Measurements from ENCODE around the gene COL10A1.
"Not testable (repeated sequence)": the region's sequence is repeated elsewhere in the genome, so short reads cannot be mapped to it uniquely, and the experiment has no call there.

The COL10A1 gene

DNA sequence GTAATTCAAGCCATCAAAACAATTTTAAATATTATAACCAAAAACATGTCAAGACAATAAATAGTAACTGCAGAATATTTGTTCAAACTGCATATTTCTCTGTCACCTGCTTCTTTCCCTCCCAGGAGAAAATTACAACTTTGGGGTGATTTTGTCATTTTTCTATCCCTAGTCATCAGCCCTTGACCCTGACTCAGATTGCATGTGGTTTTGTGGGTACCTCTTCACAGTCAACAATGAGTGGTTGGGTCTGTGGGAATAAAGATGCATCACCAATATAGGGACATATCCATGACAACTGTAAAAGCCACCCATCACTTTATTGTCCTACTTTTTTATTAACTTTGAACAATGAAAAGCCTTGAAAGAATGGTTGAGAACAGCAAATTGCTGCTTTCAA is 7.3 kb downstream of the COL10A1 start:
- DNase-seq = no peak

GRCh38 chr6:116115781-116116180 is 10.2 kb downstream of the COL10A1 start:
- DNase-seq = no peak

DNA sequence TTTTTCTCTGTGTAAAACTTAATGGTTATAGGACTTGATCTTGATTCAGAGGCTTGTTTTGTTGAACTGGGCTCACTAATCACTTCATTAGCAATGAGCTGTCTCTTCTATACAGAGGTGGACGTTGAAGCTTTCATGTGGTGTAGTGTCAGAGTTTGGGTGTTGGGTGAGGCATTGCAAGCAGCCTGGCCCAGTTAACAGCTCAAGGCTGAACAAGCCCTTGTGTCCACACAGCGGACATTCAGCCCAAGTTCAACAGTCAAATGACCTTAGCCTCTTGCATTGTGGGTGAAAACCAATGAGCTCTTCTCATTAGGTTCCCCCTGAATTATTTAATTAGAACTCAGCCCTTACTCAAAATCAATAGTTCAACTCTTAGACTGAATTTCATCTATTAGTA is 12.5 kb downstream of the COL10A1 start:
- no peak for DNase-seq

- no peak for DNase-seq
Observed at GRCh38 chr6:116111552-116112528, 14.1 kb downstream of the COL10A1 start.

GRCh38 chr6:116108836-116109235 is 17.1 kb downstream of the COL10A1 start:
- no peak for DNase-seq

DNA sequence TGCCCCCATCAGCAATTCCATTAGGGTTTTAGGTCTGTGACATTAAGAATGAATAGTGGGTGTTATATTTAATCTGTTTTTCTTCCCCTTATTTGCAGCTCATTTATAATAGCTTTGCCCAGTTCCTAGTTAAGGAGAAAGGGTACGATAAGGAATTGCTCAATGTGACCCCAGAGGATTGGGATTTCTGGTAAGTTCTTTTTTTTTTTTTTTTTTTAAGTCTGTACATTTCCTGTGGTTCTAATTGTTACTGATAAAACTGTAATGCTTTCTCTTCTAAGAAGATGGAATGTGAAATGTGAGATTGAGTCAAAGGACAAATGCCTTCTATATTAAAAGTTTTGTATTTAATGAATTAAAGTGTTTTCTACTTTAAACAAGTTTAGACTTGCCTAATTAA is 19.8 kb downstream of the COL10A1 start:
- DNase-seq = no peak

GRCh38 chr6:116105247-116105646 is 20.7 kb downstream of the COL10A1 start:
- DNase-seq = no peak

DNA sequence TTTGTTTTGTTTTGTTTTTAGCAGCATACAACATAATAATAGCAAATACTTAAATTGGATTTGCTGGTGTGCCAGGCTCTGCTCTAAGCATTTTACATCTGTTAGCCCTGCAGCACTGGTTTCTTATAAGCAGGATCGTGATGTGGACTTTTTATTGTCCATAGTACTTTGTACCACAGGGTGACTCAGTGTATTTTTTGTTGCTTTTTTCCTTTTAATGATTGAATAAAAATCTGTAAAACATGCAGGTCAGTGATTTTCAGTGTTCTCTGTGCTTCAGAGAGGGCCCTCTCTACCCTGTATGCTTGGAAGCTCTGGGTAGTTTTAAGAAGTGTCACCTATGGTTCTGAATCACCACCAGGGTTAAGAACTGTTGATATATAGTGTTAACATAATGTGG is 21.3 kb downstream of the COL10A1 start:
- DNase-seq = no peak

DNA sequence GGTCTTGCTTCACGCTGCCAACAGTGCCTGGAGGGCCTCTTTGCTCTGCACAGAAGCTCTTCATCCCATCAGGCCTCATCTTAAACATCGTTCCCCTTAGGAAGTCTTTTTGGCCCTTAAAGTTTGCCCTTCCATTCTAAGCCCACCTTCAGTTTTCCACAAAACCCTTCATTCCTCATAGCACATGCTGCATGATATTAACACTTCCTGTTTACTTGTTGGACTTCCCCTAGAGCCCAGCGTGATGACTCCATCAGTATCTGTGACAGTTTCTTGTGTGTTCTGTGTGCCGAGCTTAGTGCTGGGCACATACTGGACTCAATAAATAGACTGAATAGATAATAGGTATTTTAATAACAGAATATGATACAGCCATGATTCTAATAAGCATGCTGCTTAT is 23.1 kb downstream of the COL10A1 start:
- no peak for DNase-seq

DNA sequence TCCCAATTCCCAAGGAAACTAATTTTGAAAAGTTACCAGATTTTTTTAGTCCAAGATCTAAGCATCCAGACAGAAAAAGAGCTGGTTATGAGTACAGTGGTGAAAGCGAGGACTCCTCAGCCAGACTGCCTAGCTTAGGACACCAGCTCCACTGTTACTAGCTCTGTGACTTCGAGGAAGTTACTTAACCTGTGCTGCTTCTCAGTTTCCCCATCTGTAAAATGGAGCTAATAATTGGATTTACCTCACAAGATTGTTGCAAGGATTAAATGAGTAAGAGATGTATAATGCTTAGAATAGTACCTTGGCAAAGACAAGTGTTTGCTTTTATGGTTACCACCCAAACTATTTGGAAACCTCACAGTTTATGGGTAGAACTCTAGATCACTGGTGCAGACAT is 24.1 kb downstream of the COL10A1 start:
- no peak for DNase-seq

DNA sequence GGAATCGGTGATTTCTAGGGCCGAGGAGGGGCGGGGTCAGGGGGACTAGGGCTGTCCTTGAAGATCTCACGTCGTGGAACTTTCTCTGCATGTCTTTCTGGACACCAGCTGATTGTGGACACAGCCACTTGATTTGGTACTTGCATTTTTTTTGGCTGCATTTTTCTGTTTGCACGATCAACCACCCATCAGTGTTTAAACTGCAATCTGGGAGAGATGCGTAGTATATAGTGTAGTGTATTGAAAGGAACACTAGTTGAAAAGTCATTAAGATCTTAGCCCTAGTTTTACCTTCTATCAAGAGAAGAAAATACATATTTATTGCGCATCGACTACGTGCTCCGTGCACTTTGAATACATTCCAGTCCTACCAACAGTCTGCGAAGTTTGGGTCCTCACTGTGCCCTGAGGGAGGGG is 24.6 kb downstream of the COL10A1 start:
- no peak for DNase-seq

- peak; percentile 85 for DNase-seq
Observed at GRCh38 chr6:116100419-116101301, 25.3 kb downstream of the COL10A1 start, which contains the start of gene NT5DC1. NT5DC1 (plus strand) TSS chr6:116100853; CDS start chr6:116100931, 78 bp downstream.

- no peak for DNase-seq
Observed at GRCh38 chr6:116099036-116099435, 26.9 kb downstream of the COL10A1 start.

DNA sequence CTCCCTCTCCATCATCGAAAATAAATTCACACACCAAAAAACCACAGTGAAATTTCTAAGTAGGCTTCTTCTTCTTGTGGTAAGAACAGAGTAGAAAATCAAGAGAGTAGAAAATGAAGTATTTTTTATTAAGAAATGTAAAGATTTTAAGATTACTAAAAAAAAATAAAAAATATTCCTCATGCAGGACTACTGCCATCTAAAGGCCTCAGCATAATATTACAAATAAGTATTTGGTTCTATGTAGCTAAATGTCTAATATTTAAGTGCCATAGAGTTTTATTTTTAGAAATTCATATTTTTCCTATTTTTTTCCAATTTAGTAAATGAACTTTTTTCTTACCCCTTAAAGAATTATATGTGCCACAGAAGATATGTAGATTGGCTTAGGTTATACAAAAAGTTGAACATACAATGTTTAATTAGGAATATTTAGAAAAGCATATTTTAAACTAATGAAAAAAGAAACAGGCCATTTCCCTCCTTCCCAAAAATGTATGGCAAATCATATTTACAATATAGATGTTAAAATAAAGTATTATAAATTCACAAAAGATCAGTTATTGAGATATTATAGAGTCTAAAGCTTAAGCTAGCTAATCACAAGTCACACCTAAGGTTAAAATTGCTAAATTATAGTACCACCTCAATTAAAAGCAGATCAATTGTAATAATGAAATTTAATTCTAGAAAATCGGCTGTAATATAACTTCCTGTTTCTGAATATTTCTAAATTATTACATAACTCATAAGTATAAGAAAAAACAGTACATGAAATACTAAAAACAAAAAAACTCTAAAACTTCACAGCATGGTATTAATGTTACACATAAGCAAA is 28.7 kb downstream of the COL10A1 start:
- no peak for DNase-seq

- not testable (repeated sequence) for DNase-seq
Observed at GRCh38 chr6:116096048-116096759, 29.7 kb downstream of the COL10A1 start.

DNA sequence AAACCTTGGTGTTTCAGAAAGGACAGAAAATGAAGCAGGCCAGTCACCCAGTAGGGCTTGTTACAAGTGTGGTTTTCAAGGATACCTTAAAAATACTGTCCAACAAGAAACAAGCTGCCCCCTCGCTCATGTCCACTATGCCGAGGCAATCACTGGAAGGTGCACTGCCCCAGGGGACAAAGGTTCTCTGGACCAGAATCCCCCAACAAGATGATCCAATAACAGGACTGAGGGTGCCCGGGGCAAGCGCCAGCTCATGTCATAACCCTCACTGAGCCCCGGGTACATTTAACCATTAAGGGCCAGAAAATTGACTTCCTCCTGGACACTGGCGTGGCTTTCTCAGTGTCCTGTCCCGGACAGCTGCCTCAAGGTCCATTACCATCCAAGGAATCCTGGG is 31.9 kb downstream of the COL10A1 start:
- no peak for DNase-seq

GRCh38 chr6:116090251-116090650 is 35.7 kb downstream of the COL10A1 start:
- no peak for DNase-seq

GRCh38 chr6:116088946-116089345 is 37.0 kb downstream of the COL10A1 start:
- no peak for DNase-seq

GRCh38 chr6:116087437-116088027 is 38.4 kb downstream of the COL10A1 start:
- DNase-seq = no peak

- DNase-seq = no peak
Observed at GRCh38 chr6:116084284-116084683, 41.6 kb downstream of the COL10A1 start.

- no peak for DNase-seq
Observed at GRCh38 chr6:116083052-116083451, 42.9 kb downstream of the COL10A1 start.

Measured in femur (tissue), 1 donor.